NOMO-1 treated with dmso at 0.1 percent for 144 hours (cell line): ENCODE results near the gene CORO1C.

Source experiments
- DNase-seq: peaks from one replicate; lab custom pipeline; 2025; ENCODE audit not compliant: unreplicated experiment; lab: John Stamatoyannopoulos, UW

Gene CORO1C

GRCh38 chr12:108653922-108654321 lies 77.4 kb downstream of the CORO1C start:
- DNase-seq = no peak

- DNase-seq = no peak
These were observed 78.2 kb downstream of the CORO1C start for GRCh38 chr12:108653082-108653516.

- no peak for DNase-seq
These were observed 81.2 kb downstream of the CORO1C start for GRCh38 chr12:108650083-108650482.

- DNase-seq = no peak
These were observed 81.6 kb downstream of the CORO1C start for GRCh38 chr12:108649669-108650068.

GRCh38 chr12:108649126-108649525 lies 82.2 kb downstream of the CORO1C start:
- DNase-seq = no peak

GRCh38 chr12:108648371-108648770 lies 82.9 kb downstream of the CORO1C start:
- DNase-seq = no peak

GRCh38 chr12:108647585-108648287 lies 83.6 kb downstream of the CORO1C start:
- DNase-seq = no peak

- no peak for DNase-seq
These were observed 84.4 kb downstream of the CORO1C start for GRCh38 chr12:108646600-108647579.

- DNase-seq = no peak
These were observed 85.4 kb downstream of the CORO1C start for GRCh38 chr12:108645686-108646599.

GRCh38 chr12:108644811-108645120 lies 86.6 kb downstream of the CORO1C start:
- no peak for DNase-seq

GRCh38 chr12:108643941-108644810 lies 87.1 kb downstream of the CORO1C start:
- DNase-seq = no peak

GRCh38 chr12:108642899-108643654 lies 88.2 kb downstream of the CORO1C start:
- DNase-seq = no peak

GRCh38 chr12:108642269-108642870 lies 88.9 kb downstream of the CORO1C start:
- no peak for DNase-seq

- no peak for DNase-seq
These were observed 89.7 kb downstream of the CORO1C start for GRCh38 chr12:108641446-108642268.

GRCh38 chr12:108640802-108641445 lies 90.4 kb downstream of the CORO1C start:
- DNase-seq = no peak

GRCh38 chr12:108638997-108639822 lies 92.1 kb downstream of the CORO1C start:
- DNase-seq = no peak
